ENCODE data around the gene C6orf52.

DNA sequence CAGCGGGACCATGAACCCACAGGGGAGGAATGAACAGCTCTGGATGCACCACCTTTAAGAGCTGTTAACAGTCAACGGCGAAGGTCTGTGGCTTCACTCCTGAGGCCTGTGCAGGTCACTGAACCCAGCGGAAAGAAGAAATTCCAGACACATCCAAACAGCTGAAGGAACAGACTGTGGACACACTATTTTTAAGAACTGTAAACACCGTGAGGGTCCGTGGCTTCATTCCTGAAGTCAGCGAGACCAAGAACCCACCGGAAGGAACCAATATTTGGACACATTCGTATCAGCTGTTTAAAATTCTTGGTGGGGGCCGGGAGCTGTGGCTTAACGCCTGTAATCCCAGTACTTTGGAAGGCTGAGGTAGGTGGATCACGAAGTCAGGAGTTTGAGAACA is 47.8 kb upstream of the C6orf52 start:
- TF ChIP-seq, protein P1, sequence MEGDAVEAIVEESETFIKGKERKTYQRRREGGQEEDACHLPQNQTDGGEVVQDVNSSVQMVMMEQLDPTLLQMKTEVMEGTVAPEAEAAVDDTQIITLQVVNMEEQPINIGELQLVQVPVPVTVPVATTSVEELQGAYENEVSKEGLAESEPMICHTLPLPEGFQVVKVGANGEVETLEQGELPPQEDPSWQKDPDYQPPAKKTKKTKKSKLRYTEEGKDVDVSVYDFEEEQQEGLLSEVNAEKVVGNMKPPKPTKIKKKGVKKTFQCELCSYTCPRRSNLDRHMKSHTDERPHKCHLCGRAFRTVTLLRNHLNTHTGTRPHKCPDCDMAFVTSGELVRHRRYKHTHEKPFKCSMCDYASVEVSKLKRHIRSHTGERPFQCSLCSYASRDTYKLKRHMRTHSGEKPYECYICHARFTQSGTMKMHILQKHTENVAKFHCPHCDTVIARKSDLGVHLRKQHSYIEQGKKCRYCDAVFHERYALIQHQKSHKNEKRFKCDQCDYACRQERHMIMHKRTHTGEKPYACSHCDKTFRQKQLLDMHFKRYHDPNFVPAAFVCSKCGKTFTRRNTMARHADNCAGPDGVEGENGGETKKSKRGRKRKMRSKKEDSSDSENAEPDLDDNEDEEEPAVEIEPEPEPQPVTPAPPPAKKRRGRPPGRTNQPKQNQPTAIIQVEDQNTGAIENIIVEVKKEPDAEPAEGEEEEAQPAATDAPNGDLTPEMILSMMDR (CRISPR knock-in tag; IDR thresholded peaks at IDR 0.05) = no peak
- no peak for TF ChIP-seq CEBPG (CRISPR knock-in tag; IDR thresholded peaks at IDR 0.05)
- TF ChIP-seq, protein P2, sequence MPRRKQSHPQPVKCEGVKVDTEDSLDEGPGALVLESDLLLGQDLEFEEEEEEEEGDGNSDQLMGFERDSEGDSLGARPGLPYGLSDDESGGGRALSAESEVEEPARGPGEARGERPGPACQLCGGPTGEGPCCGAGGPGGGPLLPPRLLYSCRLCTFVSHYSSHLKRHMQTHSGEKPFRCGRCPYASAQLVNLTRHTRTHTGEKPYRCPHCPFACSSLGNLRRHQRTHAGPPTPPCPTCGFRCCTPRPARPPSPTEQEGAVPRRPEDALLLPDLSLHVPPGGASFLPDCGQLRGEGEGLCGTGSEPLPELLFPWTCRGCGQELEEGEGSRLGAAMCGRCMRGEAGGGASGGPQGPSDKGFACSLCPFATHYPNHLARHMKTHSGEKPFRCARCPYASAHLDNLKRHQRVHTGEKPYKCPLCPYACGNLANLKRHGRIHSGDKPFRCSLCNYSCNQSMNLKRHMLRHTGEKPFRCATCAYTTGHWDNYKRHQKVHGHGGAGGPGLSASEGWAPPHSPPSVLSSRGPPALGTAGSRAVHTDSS (CRISPR knock-in tag; conservative IDR thresholded peaks at IDR 0.05) = no peak
- no peak for TF ChIP-seq ETV5 (CRISPR knock-in tag; IDR thresholded peaks at IDR 0.05; ENCODE audit: borderline replicate concordance)
- no peak for TF ChIP-seq PAF1 (CRISPR knock-in tag; IDR thresholded peaks at IDR 0.05)
- no peak for TF ChIP-seq GLI4 (CRISPR knock-in tag; IDR thresholded peaks at IDR 0.05; ENCODE audit: borderline replicate concordance)
- TF ChIP-seq, protein P3, sequence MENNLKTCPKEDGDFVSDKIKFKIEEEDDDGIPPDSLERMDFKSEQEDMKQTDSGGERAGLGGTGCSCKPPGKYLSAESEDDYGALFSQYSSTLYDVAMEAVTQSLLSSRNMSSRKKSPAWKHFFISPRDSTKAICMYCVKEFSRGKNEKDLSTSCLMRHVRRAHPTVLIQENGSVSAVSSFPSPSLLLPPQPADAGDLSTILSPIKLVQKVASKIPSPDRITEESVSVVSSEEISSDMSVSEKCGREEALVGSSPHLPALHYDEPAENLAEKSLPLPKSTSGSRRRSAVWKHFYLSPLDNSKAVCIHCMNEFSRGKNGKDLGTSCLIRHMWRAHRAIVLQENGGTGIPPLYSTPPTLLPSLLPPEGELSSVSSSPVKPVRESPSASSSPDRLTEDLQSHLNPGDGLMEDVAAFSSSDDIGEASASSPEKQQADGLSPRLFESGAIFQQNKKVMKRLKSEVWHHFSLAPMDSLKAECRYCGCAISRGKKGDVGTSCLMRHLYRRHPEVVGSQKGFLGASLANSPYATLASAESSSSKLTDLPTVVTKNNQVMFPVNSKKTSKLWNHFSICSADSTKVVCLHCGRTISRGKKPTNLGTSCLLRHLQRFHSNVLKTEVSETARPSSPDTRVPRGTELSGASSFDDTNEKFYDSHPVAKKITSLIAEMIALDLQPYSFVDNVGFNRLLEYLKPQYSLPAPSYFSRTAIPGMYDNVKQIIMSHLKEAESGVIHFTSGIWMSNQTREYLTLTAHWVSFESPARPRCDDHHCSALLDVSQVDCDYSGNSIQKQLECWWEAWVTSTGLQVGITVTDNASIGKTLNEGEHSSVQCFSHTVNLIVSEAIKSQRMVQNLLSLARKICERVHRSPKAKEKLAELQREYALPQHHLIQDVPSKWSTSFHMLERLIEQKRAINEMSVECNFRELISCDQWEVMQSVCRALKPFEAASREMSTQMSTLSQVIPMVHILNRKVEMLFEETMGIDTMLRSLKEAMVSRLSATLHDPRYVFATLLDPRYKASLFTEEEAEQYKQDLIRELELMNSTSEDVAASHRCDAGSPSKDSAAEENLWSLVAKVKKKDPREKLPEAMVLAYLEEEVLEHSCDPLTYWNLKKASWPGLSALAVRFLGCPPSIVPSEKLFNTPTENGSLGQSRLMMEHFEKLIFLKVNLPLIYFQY (CRISPR knock-in tag; IDR thresholded peaks at IDR 0.05; ENCODE audit: borderline replicate concordance) = no peak
- no peak for TF ChIP-seq GFI1 (CRISPR knock-in tag; IDR thresholded peaks at IDR 0.05; ENCODE audit: borderline replicate concordance)
- TF ChIP-seq, protein P4, sequence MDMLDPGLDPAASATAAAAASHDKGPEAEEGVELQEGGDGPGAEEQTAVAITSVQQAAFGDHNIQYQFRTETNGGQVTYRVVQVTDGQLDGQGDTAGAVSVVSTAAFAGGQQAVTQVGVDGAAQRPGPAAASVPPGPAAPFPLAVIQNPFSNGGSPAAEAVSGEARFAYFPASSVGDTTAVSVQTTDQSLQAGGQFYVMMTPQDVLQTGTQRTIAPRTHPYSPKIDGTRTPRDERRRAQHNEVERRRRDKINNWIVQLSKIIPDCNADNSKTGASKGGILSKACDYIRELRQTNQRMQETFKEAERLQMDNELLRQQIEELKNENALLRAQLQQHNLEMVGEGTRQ (IDR thresholded peaks at IDR 0.05; ENCODE audit: low read depth, low read length) = no peak
- TF ChIP-seq, protein P4 (CRISPR knock-in tag; IDR thresholded peaks at IDR 0.05; ENCODE audit: borderline replicate concordance) = no peak
- no peak for TF ChIP-seq MXD4 (CRISPR knock-in tag; IDR thresholded peaks at IDR 0.05)
- TF ChIP-seq ZNF317 (CRISPR knock-in tag; IDR thresholded peaks at IDR 0.05) = no peak
- no peak for TF ChIP-seq RAD21 (CRISPR knock-in tag; IDR thresholded peaks at IDR 0.05)
- no peak for TF ChIP-seq HOXA7 (CRISPR knock-in tag; IDR thresholded peaks at IDR 0.05)
- TF ChIP-seq, protein P5, sequence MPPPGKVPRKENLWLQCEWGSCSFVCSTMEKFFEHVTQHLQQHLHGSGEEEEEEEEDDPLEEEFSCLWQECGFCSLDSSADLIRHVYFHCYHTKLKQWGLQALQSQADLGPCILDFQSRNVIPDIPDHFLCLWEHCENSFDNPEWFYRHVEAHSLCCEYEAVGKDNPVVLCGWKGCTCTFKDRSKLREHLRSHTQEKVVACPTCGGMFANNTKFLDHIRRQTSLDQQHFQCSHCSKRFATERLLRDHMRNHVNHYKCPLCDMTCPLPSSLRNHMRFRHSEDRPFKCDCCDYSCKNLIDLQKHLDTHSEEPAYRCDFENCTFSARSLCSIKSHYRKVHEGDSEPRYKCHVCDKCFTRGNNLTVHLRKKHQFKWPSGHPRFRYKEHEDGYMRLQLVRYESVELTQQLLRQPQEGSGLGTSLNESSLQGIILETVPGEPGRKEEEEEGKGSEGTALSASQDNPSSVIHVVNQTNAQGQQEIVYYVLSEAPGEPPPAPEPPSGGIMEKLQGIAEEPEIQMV (CRISPR knock-in tag; IDR thresholded peaks at IDR 0.05; ENCODE audit: low read depth) = no peak
